IMR-90 (cell line): ENCODE results near the gene DACH1. TPM values are rescaled to one million over a fixed set of nuclear protein-coding genes. Genes with fewer than 3 reads are reported as not detected.

Experiments
- ATAC-seq: fragments of 200-7000 bp; cut with Tn5 transposase; 2 replicates; pipeline ENCODE4 v1.9.1; 2020; ENCODE audit warnings: low read depth, mild to moderate bottlenecking, moderate library complexity
- BruUV-seq: library from RNA; stranded (reverse); fragments of 400-500 nt; replicated peaks from 2 replicates; lab custom pipeline; 2021; lab: Mats Ljungman, UMichigan
- CTCF ChIA-PET: fragments of 300-600 bp; formaldehyde crosslinking; extraction: SDS; loops from one replicate; lab custom pipeline; 2021; ENCODE audit warnings: antibody characterized with exemption; lab: Yijun Ruan, JAX
- POLR2A ChIA-PET: fragments of 300-600 bp; sonication (Branson Sonifier 250); formaldehyde crosslinking; loops from one replicate; lab custom pipeline; 2022; ENCODE audit warnings: antibody characterized with exemption; ENCODE audit not compliant: unreplicated experiment; lab: Charles Lee
- DNase-seq: peaks from one replicate; pipeline ENCODE4 v3.0.0; 2013
- H2AFZ ChIP-seq: replicated peaks from 2 replicates; pipeline ENCODE3; 2013; ENCODE audit warnings: low read length, mild to moderate bottlenecking; ENCODE audit not compliant: poor library complexity
- H2AK5ac ChIP-seq: 2 replicates; pipeline ENCODE4 v1.6.1; 2013; ENCODE audit warnings: low read depth, low read length, inconsistent platforms
- H2AK9ac ChIP-seq: replicated peaks from 2 replicates; pipeline ENCODE3; 2013; ENCODE audit warnings: mild to moderate bottlenecking, low read depth, low read length, moderate library complexity; ENCODE audit not compliant: poor library complexity
- H2BK120ac ChIP-seq: 2 replicates; pipeline ENCODE4 v1.6.1; 2013; ENCODE audit warnings: low read depth, low read length, inconsistent platforms
- H2BK15ac ChIP-seq: 3 replicates; pipeline ENCODE4 v1.6.1; 2013; ENCODE audit warnings: low read depth, low read length, inconsistent platforms
- H2BK20ac ChIP-seq: 2 replicates; pipeline ENCODE4 v1.6.1; 2013; ENCODE audit warnings: low read depth, mild to moderate bottlenecking, inconsistent platforms, low read length, moderate library complexity
- H2BK5ac ChIP-seq: 2 replicates; pipeline ENCODE4 v1.6.1; 2013; ENCODE audit warnings: mild to moderate bottlenecking, low read depth, low read length, inconsistent platforms; ENCODE audit not compliant: poor library complexity, severe bottlenecking
- H3K14ac ChIP-seq: replicated peaks from 2 replicates; pipeline ENCODE4 v1.6.1; 2013; ENCODE audit warnings: low read depth, low read length, inconsistent platforms
- H3K18ac ChIP-seq: 2 replicates; pipeline ENCODE4 v1.6.1; 2013; ENCODE audit warnings: low read depth, low read length, control low read depth
- H3K23ac ChIP-seq: 2 replicates; pipeline ENCODE4 v1.6.1; 2013; ENCODE audit warnings: low read depth, low read length, inconsistent platforms
- H3K27ac ChIP-seq: 2 replicates; pipeline ENCODE4 v1.5.1; 2013; ENCODE audit warnings: mild to moderate bottlenecking, control low read depth, low read length; ENCODE audit not compliant: insufficient read depth
- H3K27me3 ChIP-seq: 2 replicates; pipeline ENCODE4 v1.6.1; 2013; ENCODE audit warnings: low read length; ENCODE audit not compliant: control insufficient read depth, insufficient read depth
- H3K36me3 ChIP-seq: 2 replicates; pipeline ENCODE4 v1.6.1; 2013; ENCODE audit warnings: low read length, mixed read lengths; ENCODE audit not compliant: control insufficient read depth, insufficient read depth
- H3K4ac ChIP-seq: 2 replicates; pipeline ENCODE4 v1.6.1; 2013; ENCODE audit warnings: low read depth, low read length, inconsistent platforms
- H3K4me1 ChIP-seq: 2 replicates; pipeline ENCODE4 v1.6.1; 2013; ENCODE audit warnings: low read length, mixed read lengths; ENCODE audit not compliant: control insufficient read depth, insufficient read depth
- H3K4me2 ChIP-seq: 2 replicates; pipeline ENCODE4 v1.6.1; 2013; ENCODE audit warnings: low read depth, mild to moderate bottlenecking, control low read depth, low read length, moderate library complexity
- H3K4me3 ChIP-seq: 2 replicates; pipeline ENCODE4 v1.5.1; 2013; ENCODE audit warnings: low read depth, mild to moderate bottlenecking, control low read depth, low read length, moderate library complexity; ENCODE audit not compliant: insufficient read depth
- H3K56ac ChIP-seq: 2 replicates; pipeline ENCODE4 v1.6.1; 2013; ENCODE audit warnings: low read length, inconsistent platforms; ENCODE audit not compliant: insufficient read depth; ENCODE audit errors: extremely low read depth
- H3K79me1 ChIP-seq, 2 experiments: 2 replicates each; pipeline ENCODE4 v1.6.1; 2013; ENCODE audit warnings: low read length in 2 of 2, inconsistent platforms in 1 of 2, low read depth in 1 of 2
- H3K9ac ChIP-seq: 2 replicates; pipeline ENCODE4 v1.6.1; 2013; ENCODE audit warnings: low read depth, low read length, control low read depth
- H3K9me1 ChIP-seq: 2 replicates; pipeline ENCODE4 v1.6.1; 2013; ENCODE audit warnings: low read length, inconsistent platforms; ENCODE audit not compliant: insufficient read depth
- H3K9me3 ChIP-seq: 2 replicates; pipeline ENCODE4 v1.6.1; 2013; ENCODE audit warnings: low read length; ENCODE audit not compliant: control insufficient read depth, insufficient read depth
- H4K20me1 ChIP-seq: 2 replicates; pipeline ENCODE4 v1.6.1; 2013; ENCODE audit warnings: low read length, inconsistent platforms; ENCODE audit not compliant: insufficient read depth
- H4K5ac ChIP-seq: 2 replicates; pipeline ENCODE4 v1.6.1; 2013; ENCODE audit warnings: mild to moderate bottlenecking, low read depth, low read length, control low read depth
- H4K8ac ChIP-seq, 2 experiments: 2 replicates each; pipeline ENCODE4 v1.6.1; 2013; ENCODE audit warnings: low read depth in 2 of 2, low read length in 2 of 2, control low read depth in 1 of 2, inconsistent platforms in 1 of 2
- H4K91ac ChIP-seq: 2 replicates; pipeline ENCODE4 v1.6.1; 2013; ENCODE audit warnings: low read depth, low read length, inconsistent platforms; ENCODE audit not compliant: insufficient read depth
- BHLHE40 ChIP-seq: fragments of 150-350 bp; IDR thresholded peaks from 2 replicates; pipeline ENCODE4 v1.6.1; 2016; ENCODE audit warnings: mild to moderate bottlenecking, low read depth, low read length
- CEBPB ChIP-seq: IDR thresholded peaks from 2 replicates; pipeline ENCODE4 v1.6.1; 2012; ENCODE audit warnings: low read depth, low read length, improper control_type of control experiment
- CHD1 ChIP-seq: IDR thresholded peaks from 2 replicates; pipeline ENCODE4 v1.6.1; 2012; ENCODE audit warnings: low read depth, low read length, improper control_type of control experiment
- CTCF ChIP-seq: conservative IDR thresholded peaks from 2 replicates; pipeline ENCODE4 v1.5.1; 2012; ENCODE audit warnings: mild to moderate bottlenecking, low read depth, low read length, improper control_type of control experiment
- ELK1 ChIP-seq: fragments of 150-350 bp; IDR thresholded peaks from 2 replicates; pipeline ENCODE4 v1.6.1; 2016; ENCODE audit warnings: low read depth, mild to moderate bottlenecking, low read length, moderate library complexity, borderline replicate concordance
- FOS ChIP-seq: fragments of 150-350 bp; IDR thresholded peaks from 2 replicates; pipeline ENCODE4 v1.6.1; 2016; ENCODE audit warnings: low read depth, low read length
- MAFK ChIP-seq: IDR thresholded peaks from 2 replicates; pipeline ENCODE4 v1.6.1; 2012; ENCODE audit warnings: low read depth, low read length, improper control_type of control experiment
- MAZ ChIP-seq: IDR thresholded peaks from 2 replicates; pipeline ENCODE4 v1.6.1; 2012; ENCODE audit warnings: low read depth, mild to moderate bottlenecking, low read length, improper control_type of control experiment, moderate library complexity, borderline replicate concordance
- MXI1 ChIP-seq: IDR thresholded peaks from 2 replicates; pipeline ENCODE4 v1.6.1; 2012; ENCODE audit warnings: low read depth, mild to moderate bottlenecking, low read length, moderate library complexity, borderline replicate concordance
- NFE2L2 ChIP-seq: fragments of 150-350 bp; IDR thresholded peaks from 2 replicates; pipeline ENCODE4 v1.6.1; 2016; ENCODE audit warnings: low read depth, mild to moderate bottlenecking, low read length
- POLR2A ChIP-seq: IDR thresholded peaks from 2 replicates; pipeline ENCODE4 v1.6.1; 2012; ENCODE audit warnings: mild to moderate bottlenecking, low read depth, low read length
- RAD21 ChIP-seq: IDR thresholded peaks from 2 replicates; pipeline ENCODE4 v1.6.1; 2012; ENCODE audit warnings: low read length, improper control_type of control experiment
- RCOR1 ChIP-seq: IDR thresholded peaks from 2 replicates; pipeline ENCODE4 v1.6.1; 2012; ENCODE audit warnings: mild to moderate bottlenecking, low read length, improper control_type of control experiment; ENCODE audit not compliant: insufficient replicate concordance
- RFX5 ChIP-seq: IDR thresholded peaks from 2 replicates; pipeline ENCODE4 v1.8.0; 2012; ENCODE audit warnings: low read depth, mild to moderate bottlenecking, low read length, moderate library complexity
- SMC3 ChIP-seq: fragments of 150-350 bp; IDR thresholded peaks from 2 replicates; pipeline ENCODE4 v1.6.1; 2016; ENCODE audit warnings: low read depth, mild to moderate bottlenecking, antibody characterized with exemption, low read length, moderate library complexity
- USF2 ChIP-seq: fragments of 150-350 bp; IDR thresholded peaks from 2 replicates; pipeline ENCODE4 v1.6.1; 2017; ENCODE audit warnings: mild to moderate bottlenecking, antibody characterized with exemption, low read length, low read depth
- WGBS, 2 experiments: methylation state at CpG; one replicate each; pipeline versions ENCODE4 v1.1.5 to v1.1.7; 2013; ENCODE audit warnings: missing lambda C conversion rate in 2 of 2; ENCODE audit not compliant: insufficient read length in 1 of 2; ENCODE audit errors: extremely low coverage in 2 of 2; 5-methylcytosine and 5-hydroxymethylcytosine counted together
- dilution Hi-C: fragments of 300-500 bp; cut with HindIII; formaldehyde crosslinking; loops from one replicate; pipeline ENCODE4 v1.14.3; 2018; ENCODE audit warnings: low sequenced_read_pairs; ENCODE audit not compliant: unreplicated experiment
- in situ Hi-C: fragments of 300-500 bp; cut with MboI; formaldehyde crosslinking; loops from 3 replicates; pipeline ENCODE4 v1.14.3; 2019; ENCODE audit warnings: low sequenced_read_pairs, inconsistent platforms, mixed read lengths
- intact Hi-C: fragments of 100-400 bp; cut with micrococcal nuclease; formaldehyde crosslinking; loops from 2 replicates; pipeline ENCODE4 v1.10.0; 2022
- polyA plus RNA-seq, 3 experiments: library from polyadenylated mRNA; depleted of rRNA; stranded (reverse); fragments of >200 nt; gene quantifications; 2 replicates each; pipeline ENCODE4 v1.2.3, GENCODE V29; 2012; ENCODE audit warnings: low replicate concordance in 1 of 3
- total RNA-seq: library from RNA; depleted of rRNA; stranded (reverse); fragments of >200 nt; gene quantifications from 2 replicates; pipeline ENCODE4 v1.2.3, GENCODE V29; 2012

DACH1 gene
- total and polyA plus RNA-seq, 2 of the 4 experiments (the other 2 are of a cell fraction) = not detected

GRCh38 chr13:71875823-71876222, 8.8 kb upstream of the DACH1 start:
- ATAC-seq (no peak), DNase-seq (no peak)
- WGBS, 2 experiments = no CpG with 5 or more reads among the region's 5 CpGs
- TF ChIP-seq FOS (no peak), MXI1 (no peak), CHD1 (no peak), USF2 (no peak), SMC3 (no peak), CTCF (no peak), NFE2L2 (no peak), RCOR1 (no peak), CEBPB (no peak), RAD21 (no peak), MAZ (no peak), MAFK (no peak), POLR2A (no peak), RFX5 (no peak), BHLHE40 (no peak), ELK1 (no peak)
- Histone ChIP-seq H3K27me3 (no peaks in the 10 kb centered on the region), H3K79me1 (no peaks in the 10 kb centered on the region), H2AK9ac (no peak overlapping the region), H2AFZ (no peak overlapping the region), H2BK20ac (no peak overlapping the region), H3K36me3 (no peaks in the 10 kb centered on the region), H4K91ac (no peak overlapping the region), H3K9me3 (no peaks in the 10 kb centered on the region), H4K8ac (no peak overlapping the region), H4K5ac (no peak overlapping the region), H3K9me1 (no peaks in the 10 kb centered on the region), H3K4me3 (no peak overlapping the region), H3K18ac (no peak overlapping the region), H3K4ac (no peak overlapping the region), H2AK5ac (no peak overlapping the region), H3K23ac (no peak overlapping the region), H4K20me1 (no peaks in the 10 kb centered on the region), H3K4me2 (no peak overlapping the region), H3K4me1 (no peaks in the 10 kb centered on the region), H3K9ac (no peak overlapping the region), H3K14ac (no peak overlapping the region), H2BK120ac (no peak overlapping the region), H2BK15ac (no peak overlapping the region), H3K27ac (no peak overlapping the region), H2BK5ac (no peak overlapping the region), H3K56ac (no peak overlapping the region)
- intact Hi-C loops = loop anchor here (5.0 kb wide), 1 partner anchor 774 kb away; no protein-coding TSS in a partner anchor
- ChIA-PET CTCF (no interaction called here), POLR2A (no interaction called here)
- dilution Hi-C loops = no loop called here
- in situ Hi-C loops = loop anchor here (10.0 kb wide), 1 partner anchor 551 kb away; no protein-coding TSS in a partner anchor
- BruUV-seq = no TSS peak
